ENCODE data around the gene GRAP.
A peak's percentile ranks its signal among the peaks of the same experiment; 100 is the strongest.
"Not testable (repeated sequence)": the region's sequence is repeated elsewhere in the genome, so short reads cannot be mapped to it uniquely, and the experiment has no call there.

Gene GRAP

DNA sequence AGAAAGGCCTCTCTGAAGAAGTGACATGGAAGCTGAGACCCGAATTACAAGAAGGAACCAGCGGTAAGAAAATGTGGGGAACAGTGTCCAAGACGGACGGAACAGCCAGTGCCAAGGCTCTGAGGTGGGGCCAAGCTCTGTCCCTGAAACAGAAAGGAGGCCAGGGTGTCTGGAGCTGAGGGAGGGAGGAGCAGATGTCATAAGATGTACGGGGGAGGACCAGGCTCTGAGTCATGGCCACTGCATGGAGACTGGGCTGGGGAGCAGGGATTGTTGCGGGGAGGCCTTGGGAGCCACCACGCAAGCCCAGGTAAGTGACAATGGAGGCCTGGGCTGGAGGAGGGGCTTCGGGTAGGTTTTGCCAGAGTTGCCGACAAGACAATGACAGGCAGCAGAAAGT lies 2.1 kb downstream of the GRAP start:
- DNase-seq (ENCODE audit: low read depth): not testable (repeated sequence)

DNA sequence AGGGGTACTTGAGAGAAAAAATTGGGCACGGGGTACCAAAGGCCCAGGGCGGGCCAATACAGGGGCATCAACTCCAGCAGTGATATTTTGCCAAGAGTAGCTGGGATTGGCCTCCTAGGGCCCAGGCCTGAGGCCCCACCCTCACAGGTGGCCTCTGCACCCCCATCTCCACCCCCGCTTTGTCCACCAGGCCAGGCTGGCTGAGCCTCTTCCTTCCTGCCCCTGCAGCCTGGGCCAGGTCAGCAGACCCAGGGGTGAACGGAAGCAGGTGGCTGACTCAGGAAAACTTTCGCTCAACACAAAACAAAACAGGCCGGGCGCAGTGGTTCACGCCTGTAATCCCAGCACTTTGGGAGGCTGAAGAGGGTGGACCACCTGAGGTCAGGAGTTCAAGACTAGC lies 3.7 kb downstream of the GRAP start:
- DNase-seq (ENCODE audit: low read depth); H3K4me3 ChIP-seq (ENCODE audit: low read depth, low read length): not testable (repeated sequence)

More for the DNA sequence above, 2.1 kb downstream of the GRAP start:
- not testable (repeated sequence) for H3K4me3 ChIP-seq (ENCODE audit: low read depth, low read length)

DNA sequence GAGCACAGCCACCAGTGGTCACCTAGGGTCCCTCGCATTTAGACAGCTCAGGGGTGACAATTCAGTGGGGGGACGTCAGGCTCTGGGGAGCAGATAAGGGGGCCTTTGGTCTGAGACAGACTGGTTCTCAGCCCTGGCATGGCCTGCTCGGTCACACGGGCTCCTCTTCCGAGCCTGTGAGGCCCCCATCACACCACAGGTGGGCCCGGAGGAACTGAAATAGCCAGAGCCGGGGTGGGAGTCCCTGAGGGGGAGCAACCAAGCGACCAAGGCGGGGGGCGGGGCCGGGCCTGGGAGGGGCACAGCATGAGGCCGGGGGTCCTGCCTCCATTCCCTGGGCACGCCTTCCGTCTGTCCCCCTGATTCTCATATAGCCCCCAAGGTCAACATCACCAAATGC lies 4.4 kb downstream of the GRAP start:
- H3K4me3 ChIP-seq (ENCODE audit: low read depth, low read length); DNase-seq (ENCODE audit: low read depth): not testable (repeated sequence)

DNA sequence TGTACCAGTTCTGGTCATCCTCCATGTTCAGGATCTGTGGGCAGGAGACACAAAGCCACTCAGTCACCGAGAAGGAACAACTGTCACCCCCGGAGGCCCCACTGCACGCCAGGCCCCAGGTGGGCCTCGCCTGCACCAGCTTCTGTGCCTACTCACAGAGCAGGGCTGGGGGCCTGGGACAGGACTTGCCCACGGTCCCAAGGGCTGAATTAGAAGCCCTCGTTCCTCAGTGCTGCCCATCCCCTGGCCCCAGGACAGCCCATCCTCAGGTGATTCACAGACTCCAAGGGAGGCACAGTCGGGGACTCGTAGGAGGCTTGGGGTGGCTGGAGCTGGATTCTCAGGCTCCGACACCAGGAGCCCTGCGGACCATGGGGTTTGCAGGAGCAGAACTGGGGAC lies 4.9 kb downstream of the GRAP start:
- DNase-seq (ENCODE audit: low read depth); H3K4me3 ChIP-seq (ENCODE audit: low read depth, low read length): not testable (repeated sequence)

DNA sequence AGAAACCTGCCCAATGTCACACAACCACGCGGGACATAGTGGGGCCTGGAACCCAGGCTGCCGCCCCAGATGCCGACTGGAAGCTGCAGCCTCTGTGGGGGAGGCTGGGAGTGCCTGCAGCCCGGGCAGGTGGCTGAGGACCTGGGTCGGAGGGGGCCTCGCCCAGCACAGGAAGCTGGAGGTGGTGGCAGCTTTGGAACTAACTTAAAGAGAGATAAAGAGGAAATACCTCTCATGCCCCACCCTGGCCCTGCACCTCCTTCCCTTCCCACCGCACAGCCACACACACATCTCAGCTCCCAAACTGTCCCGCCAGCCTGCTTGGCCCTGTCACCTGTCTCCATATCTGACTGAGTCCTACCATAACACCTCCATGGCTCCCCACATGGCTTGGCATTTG lies 6.4 kb downstream of the GRAP start:
- not testable (repeated sequence) for H3K4me3 ChIP-seq (ENCODE audit: low read depth, low read length); DNase-seq (ENCODE audit: low read depth)

DNA sequence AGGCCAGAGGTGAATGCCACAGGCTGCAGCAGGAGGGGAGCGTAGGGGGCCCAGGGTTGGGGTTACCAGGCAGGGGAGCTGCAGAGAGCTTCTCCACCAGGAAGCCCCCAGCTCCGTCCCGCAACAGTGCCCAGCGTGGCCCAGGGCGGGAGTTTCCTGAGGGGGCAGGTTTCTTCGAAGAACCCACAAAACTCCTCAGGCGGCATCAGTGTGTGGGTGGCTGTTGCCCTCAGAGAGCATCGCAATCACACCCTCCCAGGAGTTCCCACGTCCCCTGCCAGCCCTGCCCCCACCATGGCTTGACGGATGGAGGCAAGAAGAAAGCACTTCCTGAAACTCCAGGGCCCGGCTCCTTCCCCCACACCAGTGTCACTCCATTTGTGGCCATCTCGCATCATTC lies 8.0 kb downstream of the GRAP start:
- H3K4me3 ChIP-seq (ENCODE audit: low read depth, low read length); DNase-seq (ENCODE audit: low read depth): not testable (repeated sequence)

DNA sequence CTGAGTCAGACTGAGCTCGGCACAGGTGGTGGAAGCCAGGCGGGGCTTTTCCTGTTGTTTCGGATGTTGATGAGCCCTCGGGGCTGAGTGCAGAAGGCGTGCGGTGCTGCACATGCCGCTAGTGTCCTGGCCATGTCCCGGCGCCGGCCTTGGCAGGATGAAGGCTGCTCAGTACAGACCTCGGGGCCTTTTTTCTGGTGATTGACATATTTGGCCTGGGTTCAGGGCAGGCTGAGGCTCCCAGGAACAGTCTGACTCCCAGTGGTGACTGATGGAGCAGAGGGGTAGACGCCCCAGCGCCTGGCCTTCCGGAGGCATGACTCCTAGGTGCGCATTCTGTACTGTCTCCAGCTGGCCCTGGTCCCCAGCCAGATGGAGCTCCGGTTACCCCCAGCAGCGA lies 8.8 kb downstream of the GRAP start:
- not testable (repeated sequence) for DNase-seq (ENCODE audit: low read depth); H3K4me3 ChIP-seq (ENCODE audit: low read depth, low read length)

DNA sequence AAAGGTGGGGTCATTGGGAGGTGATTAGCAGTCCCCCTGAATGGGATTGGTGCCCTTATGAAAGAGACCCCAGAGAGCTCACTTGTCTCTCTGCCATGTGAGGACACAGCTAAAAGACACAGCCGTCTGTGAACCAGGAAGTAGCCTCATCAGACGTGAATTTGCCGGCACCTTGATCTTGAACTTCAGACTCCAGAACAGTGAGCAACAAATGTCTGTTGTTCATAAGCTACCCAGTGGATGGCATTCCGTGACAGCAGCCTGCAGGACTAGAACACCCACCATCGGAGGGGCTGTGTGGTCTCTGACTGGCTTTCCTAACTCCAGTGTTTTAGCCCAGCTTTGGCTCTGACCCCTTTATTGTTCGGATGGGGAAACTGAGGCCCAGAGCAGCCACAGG lies 9.2 kb downstream of the GRAP start:
- not testable (repeated sequence) for DNase-seq (ENCODE audit: low read depth); H3K4me3 ChIP-seq (ENCODE audit: low read depth, low read length)

DNA sequence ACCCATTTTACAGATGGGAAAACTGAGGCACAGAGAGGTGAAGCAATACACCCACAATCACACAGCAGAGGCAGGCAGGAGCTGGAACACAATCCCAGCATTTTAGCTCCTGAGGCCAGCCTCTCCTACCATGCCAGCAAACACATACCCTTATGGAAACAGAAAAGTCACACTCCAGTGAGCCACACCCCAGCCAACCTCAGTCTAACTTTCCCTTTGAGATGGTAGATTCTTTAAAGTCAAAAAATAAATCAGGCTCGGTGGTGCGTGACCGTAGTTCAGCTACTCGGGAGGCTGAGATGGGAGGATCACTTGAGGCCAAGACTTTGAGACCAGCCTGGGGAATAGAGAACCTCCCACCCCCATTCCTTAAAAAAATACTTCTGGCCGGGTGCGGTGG lies 10.6 kb downstream of the GRAP start:
- not testable (repeated sequence) for DNase-seq (ENCODE audit: low read depth); H3K4me3 ChIP-seq (ENCODE audit: low read depth, low read length)

DNA sequence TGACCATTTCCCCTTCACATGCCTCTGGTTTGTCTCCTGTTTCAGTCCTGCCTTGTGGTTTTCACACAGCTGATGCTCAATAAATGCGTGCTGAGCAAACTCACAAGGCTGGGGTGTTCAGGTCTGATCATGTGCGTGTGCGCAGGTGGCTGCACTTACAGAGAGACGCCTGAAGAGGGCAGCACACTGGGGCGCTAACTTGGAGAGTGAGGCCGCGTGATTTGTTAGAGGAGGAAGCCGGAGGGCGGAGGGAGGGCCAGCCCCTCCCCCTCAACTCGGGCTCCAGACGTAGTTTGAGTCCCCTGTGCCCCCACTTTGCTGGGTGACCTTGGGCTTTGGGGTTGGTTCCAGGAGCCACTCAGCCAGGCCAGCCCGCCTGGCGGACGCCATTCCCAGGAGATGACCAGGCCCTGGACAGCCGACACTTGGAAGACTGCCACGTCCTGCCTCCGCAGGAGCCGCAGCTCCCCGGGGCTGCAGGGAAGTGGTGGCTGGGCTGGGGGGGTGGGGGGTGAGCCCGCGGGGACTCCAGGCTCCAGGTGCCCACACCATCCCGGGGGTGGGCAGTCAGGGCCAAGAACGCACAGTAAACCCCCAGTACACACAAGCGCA lies 14.3 kb downstream of the GRAP start:
- not testable (repeated sequence) for H3K4me3 ChIP-seq (ENCODE audit: low read depth, low read length); DNase-seq (ENCODE audit: low read depth)

DNA sequence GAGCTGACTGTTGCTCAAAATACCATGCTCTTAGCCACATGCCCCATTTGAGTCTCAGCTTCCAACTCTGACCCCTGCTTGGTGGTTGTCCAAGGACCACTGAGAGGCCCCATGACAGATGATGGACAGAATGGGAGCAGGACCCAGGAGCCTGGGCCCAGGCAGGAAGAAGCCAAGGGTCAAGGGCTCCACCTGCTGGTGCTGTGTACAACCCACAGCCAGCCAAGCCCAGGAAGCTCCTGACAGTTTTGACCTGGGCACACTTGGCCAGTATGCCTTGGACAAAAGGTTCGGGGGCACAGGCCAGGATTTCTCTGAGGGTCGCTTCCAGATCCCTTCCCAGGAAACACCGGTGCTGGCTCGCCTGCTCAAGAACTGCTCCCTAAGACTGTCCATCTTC lies 15.0 kb downstream of the GRAP start:
- TF ChIP-seq, protein P1, sequence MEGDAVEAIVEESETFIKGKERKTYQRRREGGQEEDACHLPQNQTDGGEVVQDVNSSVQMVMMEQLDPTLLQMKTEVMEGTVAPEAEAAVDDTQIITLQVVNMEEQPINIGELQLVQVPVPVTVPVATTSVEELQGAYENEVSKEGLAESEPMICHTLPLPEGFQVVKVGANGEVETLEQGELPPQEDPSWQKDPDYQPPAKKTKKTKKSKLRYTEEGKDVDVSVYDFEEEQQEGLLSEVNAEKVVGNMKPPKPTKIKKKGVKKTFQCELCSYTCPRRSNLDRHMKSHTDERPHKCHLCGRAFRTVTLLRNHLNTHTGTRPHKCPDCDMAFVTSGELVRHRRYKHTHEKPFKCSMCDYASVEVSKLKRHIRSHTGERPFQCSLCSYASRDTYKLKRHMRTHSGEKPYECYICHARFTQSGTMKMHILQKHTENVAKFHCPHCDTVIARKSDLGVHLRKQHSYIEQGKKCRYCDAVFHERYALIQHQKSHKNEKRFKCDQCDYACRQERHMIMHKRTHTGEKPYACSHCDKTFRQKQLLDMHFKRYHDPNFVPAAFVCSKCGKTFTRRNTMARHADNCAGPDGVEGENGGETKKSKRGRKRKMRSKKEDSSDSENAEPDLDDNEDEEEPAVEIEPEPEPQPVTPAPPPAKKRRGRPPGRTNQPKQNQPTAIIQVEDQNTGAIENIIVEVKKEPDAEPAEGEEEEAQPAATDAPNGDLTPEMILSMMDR (IDR thresholded peaks at IDR 0.05; ENCODE audit: insufficient read depth, low read depth, low read length, missing control alignments): peak; percentile 26
- DNase-seq (ENCODE audit: low read depth): not testable (repeated sequence)

DNA sequence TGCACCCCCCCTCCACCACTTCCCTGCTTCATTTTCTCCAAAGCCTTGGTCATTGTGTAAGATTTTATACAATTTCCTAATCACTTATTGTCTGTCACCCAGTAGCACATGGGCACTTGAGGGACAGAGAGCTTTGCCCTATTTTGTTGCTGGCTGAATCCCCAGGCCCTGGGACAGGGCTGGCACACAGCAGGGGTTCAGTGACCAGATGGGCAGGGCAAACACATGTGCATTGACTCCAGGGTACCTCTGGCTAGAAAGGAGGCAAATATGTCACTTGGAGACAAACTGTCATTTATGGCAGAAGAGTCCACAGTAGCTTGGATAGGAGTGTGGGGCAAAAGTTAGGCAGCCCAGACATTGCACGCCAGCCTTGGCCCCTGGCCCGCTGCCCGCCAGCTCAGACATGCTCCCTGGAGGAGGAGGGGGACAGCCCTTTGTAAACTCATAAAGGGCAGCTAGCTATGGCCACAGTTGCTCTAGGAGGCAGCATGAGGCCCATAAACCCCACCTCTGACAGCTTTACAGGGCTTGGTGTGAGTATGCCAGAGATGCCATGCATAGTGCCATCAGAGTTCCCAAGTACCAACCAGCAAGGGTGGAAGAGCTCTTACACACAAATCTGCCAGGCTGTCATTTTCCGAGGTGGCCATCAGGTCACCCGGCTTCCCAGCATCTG lies 15.8 kb downstream of the GRAP start:
- DNase-seq (ENCODE audit: low read depth); H3K4me3 ChIP-seq (ENCODE audit: low read depth, low read length): not testable (repeated sequence)

More for the DNA sequence above, 15.0 kb downstream of the GRAP start:
- not testable (repeated sequence) for H3K4me3 ChIP-seq (ENCODE audit: low read depth, low read length)

DNA sequence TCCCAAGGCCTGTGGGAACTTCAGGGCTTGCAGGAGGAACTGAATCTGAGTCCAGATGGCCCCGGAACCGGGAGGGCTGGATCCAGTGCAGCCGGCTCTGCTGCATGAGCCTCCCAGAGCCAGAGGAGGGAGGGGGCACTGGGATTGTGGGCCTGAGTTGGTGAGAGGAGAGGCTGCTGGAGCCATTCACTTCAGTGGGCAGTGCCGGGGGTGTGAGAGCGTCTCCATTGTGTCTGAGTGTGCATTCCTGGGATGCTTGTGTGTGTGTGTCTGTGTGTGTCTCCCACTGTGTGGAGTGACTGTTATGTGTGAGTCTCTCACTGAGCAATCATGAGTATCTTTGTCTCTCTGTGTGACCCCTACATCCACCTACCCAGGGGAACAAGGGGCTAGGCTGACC lies 17.0 kb downstream of the GRAP start:
- H3K4me3 ChIP-seq (ENCODE audit: low read depth, low read length); DNase-seq (ENCODE audit: low read depth): not testable (repeated sequence)

DNA sequence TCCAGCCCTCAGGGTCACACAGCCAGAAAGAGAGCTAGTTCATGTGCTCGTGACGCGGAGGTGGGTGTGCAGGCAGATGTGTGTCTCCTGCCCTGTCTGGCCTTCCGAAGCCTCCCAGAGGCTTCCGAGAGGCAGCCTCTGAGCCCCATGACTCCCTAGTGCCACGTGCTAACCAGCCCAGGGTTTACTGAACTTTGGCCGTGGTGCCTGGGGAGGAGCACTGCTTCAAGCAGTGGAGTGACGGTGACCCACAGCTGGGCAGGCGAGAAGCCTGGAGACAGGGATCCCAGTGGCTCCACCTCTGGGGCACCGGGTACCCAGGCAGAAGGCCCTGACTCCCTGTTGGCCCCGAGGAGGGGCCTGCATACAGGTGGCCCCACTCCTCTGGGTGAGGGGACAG lies 18.1 kb downstream of the GRAP start:
- H3K4me3 ChIP-seq (ENCODE audit: low read depth, low read length); DNase-seq (ENCODE audit: low read depth): not testable (repeated sequence)

Data from GM12865 (cell line).